Mesendoderm (in vitro differentiated cells): ENCODE results near the gene SHMT2.

Experiments used
- DNase-seq: peaks from one replicate; pipeline ENCODE4 v3.0.0; 2013
- H2AK5ac ChIP-seq: 2 replicates; pipeline ENCODE4 v1.6.1; 2013; ENCODE audit warnings: low read length, inconsistent platforms
- H2BK120ac ChIP-seq: 2 replicates; pipeline ENCODE4 v1.6.1; 2013; ENCODE audit warnings: low read depth, mild to moderate bottlenecking, low read length, moderate library complexity, mixed read lengths
- H2BK15ac ChIP-seq: replicated peaks from 2 replicates; pipeline ENCODE4 v1.6.1; 2013; ENCODE audit warnings: low read depth, mild to moderate bottlenecking, moderate library complexity
- H2BK5ac ChIP-seq: 2 replicates; pipeline ENCODE4 v1.6.1; 2013; ENCODE audit warnings: low read length, inconsistent platforms
- H3K18ac ChIP-seq: 2 replicates; pipeline ENCODE4 v1.6.1; 2013; ENCODE audit warnings: mild to moderate bottlenecking, low read length, mixed read lengths
- H3K23ac ChIP-seq: one replicate; pipeline ENCODE4 v1.6.1; 2013; ENCODE audit warnings: low read length
- H3K27ac ChIP-seq: 2 replicates; pipeline ENCODE4 v1.5.1; 2013; ENCODE audit warnings: low read depth, mild to moderate bottlenecking, inconsistent platforms, low read length, moderate library complexity
- H3K27me3 ChIP-seq: 2 replicates; pipeline ENCODE4 v1.6.1; 2013; ENCODE audit warnings: low read length, control low read depth, mild to moderate bottlenecking, inconsistent platforms; ENCODE audit not compliant: insufficient read depth, poor library complexity
- H3K36me3 ChIP-seq: 2 replicates; pipeline ENCODE4 v1.6.1; 2013; ENCODE audit warnings: low read length, inconsistent platforms; ENCODE audit not compliant: control insufficient read depth, insufficient read depth
- H3K4ac ChIP-seq: one replicate; pipeline ENCODE4 v1.6.1; 2013; ENCODE audit warnings: low read depth, mild to moderate bottlenecking, low read length, moderate library complexity
- H3K4me1 ChIP-seq: 2 replicates; pipeline ENCODE4 v1.6.1; 2013; ENCODE audit warnings: low read depth, low read length, inconsistent platforms; ENCODE audit not compliant: control insufficient read depth
- H3K4me2 ChIP-seq: 2 replicates; pipeline ENCODE4 v1.6.1; 2013; ENCODE audit warnings: low read length
- H3K4me3 ChIP-seq: 2 replicates; pipeline ENCODE4 v1.5.1; 2013; ENCODE audit warnings: mild to moderate bottlenecking, low read length
- H3K56ac ChIP-seq: one replicate; pipeline ENCODE4 v1.6.1; 2013; ENCODE audit warnings: low read length
- H3K79me1 ChIP-seq: 2 replicates; pipeline ENCODE4 v1.6.1; 2013; ENCODE audit warnings: low read length, inconsistent platforms
- H3K79me2 ChIP-seq: 2 replicates; pipeline ENCODE4 v1.6.1; 2013; ENCODE audit warnings: mild to moderate bottlenecking, low read length; ENCODE audit not compliant: control insufficient read depth, insufficient read depth
- H3K9ac ChIP-seq: 2 replicates; pipeline ENCODE4 v1.6.1; 2013; ENCODE audit warnings: low read length, inconsistent platforms
- H4K5ac ChIP-seq: one replicate; pipeline ENCODE4 v1.6.1; 2013; ENCODE audit warnings: low read length
- H4K8ac ChIP-seq: one replicate; pipeline ENCODE4 v1.6.1; 2013; ENCODE audit warnings: low read depth, mild to moderate bottlenecking, control low read depth, low read length, moderate library complexity
- WGBS: extraction: QIAGEN DNeasy Blood & Tissue Kit; methylation state at CpG from one replicate; pipeline ENCODE4 v1.1.7; 2013; ENCODE audit warnings: low lambda C conversion rate, missing lambda C conversion rate; ENCODE audit not compliant: insufficient coverage; ENCODE audit errors: extremely low coverage; 5-methylcytosine and 5-hydroxymethylcytosine counted together

Gene SHMT2

GRCh38 chr12:57243521-57244311 lies 14.2 kb downstream of the SHMT2 start:
- Histone ChIP-seq H3K27me3 (peaks cover 22% of the 10 kb centered on the region), H3K4me2 (peak overlapping the region; percentile 20), H3K18ac (peak overlapping the region; percentile 44), H3K23ac (no peak overlapping the region), H3K79me1 (no peaks in the 10 kb centered on the region), H3K4me1 (peaks cover 5% of the 10 kb centered on the region), H3K36me3 (no peaks in the 10 kb centered on the region), H2AK5ac (no peak overlapping the region), H2BK5ac (no peak overlapping the region), H4K8ac (no peak overlapping the region), H3K9ac (peak overlapping the region; percentile 21), H3K27ac (no peak overlapping the region), H3K79me2 (no peaks in the 10 kb centered on the region), H3K4ac (no peak overlapping the region), H3K56ac (peak overlapping the region; percentile 43), H4K5ac (no peak overlapping the region), H3K4me3 (no peak overlapping the region), H2BK120ac (no peak overlapping the region), H2BK15ac (no peak overlapping the region)
- peak; percentile 92 for DNase-seq
- no CpG with 5 or more reads among the region's 41 CpGs for WGBS

- Histone ChIP-seq H3K79me2 (no peaks in the 10 kb centered on the region), H3K36me3 (no peaks in the 10 kb centered on the region), H2BK120ac (no peak overlapping the region), H4K5ac (no peak overlapping the region), H3K9ac (no peak overlapping the region), H3K56ac (no peak overlapping the region), H2BK5ac (no peak overlapping the region), H3K79me1 (no peaks in the 10 kb centered on the region), H4K8ac (no peak overlapping the region), H3K4me1 (peaks cover 5% of the 10 kb centered on the region), H3K23ac (no peak overlapping the region), H3K18ac (no peak overlapping the region), H3K27me3 (peaks cover 22% of the 10 kb centered on the region), H2BK15ac (no peak overlapping the region), H2AK5ac (no peak overlapping the region), H3K27ac (no peak overlapping the region), H3K4me3 (no peak overlapping the region), H3K4me2 (no peak overlapping the region), H3K4ac (no peak overlapping the region)
- DNase-seq, result no peak
- WGBS, result no CpG with 5 or more reads among the region's 6 CpGs
Observed at GRCh38 chr12:57244312-57244696, 14.8 kb downstream of the SHMT2 start.

GRCh38 chr12:57247041-57247440 lies 17.5 kb downstream of the SHMT2 start:
- no peak overlapping the region for H3K56ac ChIP-seq
- H3K18ac ChIP-seq, result no peak overlapping the region
- H3K9ac ChIP-seq, result no peak overlapping the region
- H3K4ac ChIP-seq, result no peak overlapping the region
- no peak overlapping the region for H2BK15ac ChIP-seq
- H2BK120ac ChIP-seq, result no peak overlapping the region
- H4K8ac ChIP-seq, result no peak overlapping the region
- no peaks in the 10 kb centered on the region for H3K79me2 ChIP-seq
- H2AK5ac ChIP-seq, result no peak overlapping the region
- no peak overlapping the region for H4K5ac ChIP-seq
- no peak overlapping the region for H3K4me3 ChIP-seq
- H3K27ac ChIP-seq, result no peak overlapping the region
- WGBS, result no CpG with 5 or more reads among the region's 1 CpG
- H3K79me1 ChIP-seq, result no peaks in the 10 kb centered on the region
- no peak overlapping the region for H3K4me2 ChIP-seq
- no peaks in the 10 kb centered on the region for H3K36me3 ChIP-seq
- peaks cover 3% of the 10 kb centered on the region for H3K27me3 ChIP-seq
- peak; percentile 37 for DNase-seq
- H3K23ac ChIP-seq, result no peak overlapping the region
- no peak overlapping the region for H2BK5ac ChIP-seq
- no peaks in the 10 kb centered on the region for H3K4me1 ChIP-seq

GRCh38 chr12:57248934-57249742 lies 19.6 kb downstream of the SHMT2 start:
- H3K4me2 ChIP-seq, result no peak overlapping the region
- no peak overlapping the region for H4K8ac ChIP-seq
- no peak overlapping the region for H4K5ac ChIP-seq
- no peak overlapping the region for H2BK5ac ChIP-seq
- WGBS, result no CpG with 5 or more reads among the region's 7 CpGs
- no peaks in the 10 kb centered on the region for H3K79me1 ChIP-seq
- H3K23ac ChIP-seq, result no peak overlapping the region
- H3K9ac ChIP-seq, result no peak overlapping the region
- H3K18ac ChIP-seq, result no peak overlapping the region
- H3K4me1 ChIP-seq, result no peaks in the 10 kb centered on the region
- no peaks in the 10 kb centered on the region for H3K27me3 ChIP-seq
- no peak overlapping the region for H3K27ac ChIP-seq
- DNase-seq, result no peak
- no peak overlapping the region for H2BK15ac ChIP-seq
- H3K36me3 ChIP-seq, result no peaks in the 10 kb centered on the region
- no peak overlapping the region for H3K4ac ChIP-seq
- no peak overlapping the region for H3K4me3 ChIP-seq
- no peak overlapping the region for H2BK120ac ChIP-seq
- no peak overlapping the region for H2AK5ac ChIP-seq
- H3K56ac ChIP-seq, result no peak overlapping the region
- no peaks in the 10 kb centered on the region for H3K79me2 ChIP-seq

GRCh38 chr12:57250541-57250940 lies 21.0 kb downstream of the SHMT2 start:
- H2BK120ac ChIP-seq, result no peak overlapping the region
- H3K27ac ChIP-seq, result no peak overlapping the region
- no peaks in the 10 kb centered on the region for H3K79me1 ChIP-seq
- H3K36me3 ChIP-seq, result no peaks in the 10 kb centered on the region
- H3K27me3 ChIP-seq, result no peaks in the 10 kb centered on the region
- no peak overlapping the region for H3K56ac ChIP-seq
- no peak overlapping the region for H3K9ac ChIP-seq
- no peak overlapping the region for H3K4ac ChIP-seq
- no peak overlapping the region for H2BK5ac ChIP-seq
- no peak overlapping the region for H3K18ac ChIP-seq
- no peak overlapping the region for H3K23ac ChIP-seq
- no peaks in the 10 kb centered on the region for H3K4me1 ChIP-seq
- no peak overlapping the region for H3K4me3 ChIP-seq
- no peak overlapping the region for H2AK5ac ChIP-seq
- no peak overlapping the region for H2BK15ac ChIP-seq
- no peak for DNase-seq
- no peak overlapping the region for H4K8ac ChIP-seq
- 100% methylated on average over 1 of the region's 3 CpGs for WGBS
- H3K79me2 ChIP-seq, result no peaks in the 10 kb centered on the region
- no peak overlapping the region for H4K5ac ChIP-seq
- H3K4me2 ChIP-seq, result no peak overlapping the region
